Activated CD4-positive, CD25-positive, alpha-beta regulatory T cell treated with anti-CD3 and anti-CD28 coated beads, Interleukin-2, amount 50 U/mL, for 16 hours (primary cell): ENCODE data around the gene LMAN1L.
A peak's percentile ranks its signal among the peaks of the same experiment; 100 is the strongest.

ENCODE experiments used
- DNase-seq: peaks from one replicate; pipeline ENCODE4 v3.0.0-alpha.2; 2020; ENCODE audit warnings: low read depth, low spot score

Gene LMAN1L

DNA sequence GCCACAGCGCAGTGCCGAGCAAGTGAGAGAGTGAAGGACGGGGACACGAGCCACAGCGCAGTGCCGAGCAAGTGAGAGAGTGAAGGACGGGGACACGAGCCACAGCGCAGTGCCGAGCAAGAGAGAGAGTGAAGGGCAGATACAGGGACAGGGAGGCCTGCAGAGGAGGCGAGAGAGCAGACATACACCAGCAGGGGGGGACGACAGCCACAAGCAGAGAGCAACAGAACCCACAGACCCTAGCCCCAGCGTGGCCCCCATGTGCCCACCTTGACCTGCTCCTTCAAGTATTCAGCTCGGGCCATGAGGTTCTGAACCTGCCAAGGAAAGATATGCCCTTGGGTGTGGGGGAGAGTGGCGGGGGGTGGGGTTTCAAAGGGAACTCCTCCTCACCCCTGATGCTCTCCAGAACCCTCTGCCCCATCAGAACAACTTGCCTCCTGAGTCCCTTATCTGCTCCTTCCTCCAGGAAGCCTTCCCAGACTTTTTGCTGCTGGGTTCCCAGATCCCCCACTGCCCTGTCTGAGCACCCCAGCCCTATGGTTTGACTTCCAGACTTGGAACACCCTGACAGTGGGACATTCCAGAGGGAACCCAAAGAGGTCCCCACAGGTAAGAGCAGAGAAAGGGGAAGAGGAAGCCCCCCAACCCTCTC, 25.0 kb downstream of the LMAN1L start:
- no peak for DNase-seq

- no peak for DNase-seq
Observed at GRCh38 chr15:74838137-74838516, 25.5 kb downstream of the LMAN1L start.

- DNase-seq: no peak
Observed at GRCh38 chr15:74838746-74839525, 26.3 kb downstream of the LMAN1L start.

DNA sequence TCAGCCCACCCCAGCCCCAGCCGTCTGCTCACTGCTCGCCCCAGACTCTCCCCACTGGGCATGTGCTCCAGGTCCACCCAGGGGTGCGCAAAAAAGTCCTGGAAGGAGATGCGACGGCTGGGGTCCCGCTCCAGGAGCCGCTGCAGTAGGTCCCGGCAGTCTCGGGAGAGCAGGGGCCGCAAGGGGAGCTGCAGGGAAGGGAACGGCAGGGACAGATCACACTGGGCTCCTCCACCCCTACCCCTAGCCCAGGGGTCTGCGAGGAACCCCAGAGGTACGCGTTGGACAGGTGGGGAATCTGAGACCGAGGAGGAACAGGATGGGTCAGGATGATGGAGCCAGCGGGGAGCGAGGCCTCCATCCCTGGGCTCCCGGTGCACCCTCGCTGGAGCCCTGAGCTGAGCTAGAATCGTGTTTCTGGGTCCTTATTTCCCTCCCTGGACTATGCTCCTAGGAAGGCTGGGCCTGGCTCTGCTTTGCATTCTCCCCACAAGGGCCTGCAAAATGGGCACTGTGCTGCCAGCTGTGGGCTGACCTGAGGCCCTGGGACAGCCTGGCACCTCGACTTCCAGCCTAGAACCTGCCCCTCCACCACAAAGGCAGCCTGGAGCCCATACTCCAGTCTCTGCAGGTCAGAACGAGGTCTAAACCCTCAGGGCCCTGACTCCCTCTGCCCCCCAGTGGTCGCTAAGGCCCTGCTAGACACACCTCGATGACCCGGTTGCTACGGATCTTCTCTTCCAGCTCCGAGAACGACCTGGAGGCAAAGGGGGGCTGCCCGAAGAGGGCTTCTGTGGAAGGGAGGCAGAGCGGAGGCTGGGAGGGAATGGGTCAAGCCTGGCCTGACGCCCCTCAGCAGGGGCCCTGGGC, 27.1 kb downstream of the LMAN1L start:
- no peak for DNase-seq

DNA sequence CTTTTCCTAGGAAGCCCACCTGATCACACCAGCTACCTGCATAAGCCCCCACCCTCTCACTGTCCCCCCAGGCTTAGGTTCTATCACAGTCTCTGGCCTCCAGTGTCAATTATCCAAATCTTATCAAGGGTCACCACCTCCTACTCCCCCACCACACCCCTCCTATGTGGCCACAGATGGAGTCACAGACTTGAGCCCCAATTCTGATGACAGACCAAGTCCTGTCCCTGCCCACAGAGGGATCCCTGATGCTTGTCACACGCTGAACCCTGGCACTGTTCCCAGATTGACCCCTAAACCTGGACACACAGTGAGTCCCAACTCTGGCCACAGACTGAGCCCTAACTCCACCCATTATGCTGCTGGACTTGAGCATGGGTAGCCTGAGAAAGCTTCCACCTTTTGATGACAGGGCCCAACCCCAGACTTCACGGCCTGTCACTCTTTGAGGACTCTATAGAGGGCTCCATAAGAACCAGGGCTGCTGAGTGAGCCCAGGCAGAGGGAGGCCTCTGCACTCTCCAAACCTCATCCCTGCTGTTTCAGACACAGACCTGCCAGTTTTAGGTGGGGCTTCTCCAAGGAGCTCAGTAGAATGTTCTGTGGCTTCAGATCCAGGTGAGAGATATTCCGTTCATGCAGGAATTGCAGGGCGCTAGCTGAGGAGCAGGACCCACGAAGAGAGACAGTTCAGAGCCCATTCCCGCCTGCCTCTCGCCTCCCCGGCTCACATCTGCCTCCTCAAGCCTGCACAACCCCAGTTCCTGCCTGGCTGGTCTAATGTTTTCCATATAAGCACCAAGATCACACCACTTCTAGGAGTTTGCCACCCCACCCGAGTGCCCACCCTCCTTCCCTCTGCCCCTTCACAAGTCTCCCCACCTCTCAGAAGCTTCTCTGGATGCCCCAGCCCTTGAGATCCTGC, 28.5 kb downstream of the LMAN1L start:
- DNase-seq: no peak

DNA sequence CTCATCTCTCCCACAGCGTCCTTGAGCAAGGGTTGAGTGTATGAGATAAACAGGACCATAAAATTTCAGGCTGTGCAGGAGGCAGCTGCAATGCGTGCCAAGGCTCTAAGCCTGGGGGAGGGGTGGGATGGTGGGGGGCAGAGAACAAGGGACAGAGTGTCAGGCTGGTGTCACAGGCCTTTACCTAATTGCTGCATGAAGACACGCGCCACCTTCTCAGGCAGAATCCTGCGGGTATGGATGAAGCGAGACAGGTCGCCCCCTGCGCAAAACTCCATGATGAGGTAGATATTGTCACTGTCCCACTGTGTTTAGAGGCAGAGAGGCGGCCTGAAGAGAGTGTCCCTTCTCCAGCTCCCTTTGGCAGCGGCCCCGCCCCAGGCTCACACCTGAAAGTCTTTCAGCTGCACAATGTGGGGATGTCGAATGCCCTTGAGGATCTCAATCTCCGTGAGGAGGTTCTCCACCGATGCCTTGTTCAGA, 29.3 kb downstream of the LMAN1L start:
- no peak for DNase-seq

DNA sequence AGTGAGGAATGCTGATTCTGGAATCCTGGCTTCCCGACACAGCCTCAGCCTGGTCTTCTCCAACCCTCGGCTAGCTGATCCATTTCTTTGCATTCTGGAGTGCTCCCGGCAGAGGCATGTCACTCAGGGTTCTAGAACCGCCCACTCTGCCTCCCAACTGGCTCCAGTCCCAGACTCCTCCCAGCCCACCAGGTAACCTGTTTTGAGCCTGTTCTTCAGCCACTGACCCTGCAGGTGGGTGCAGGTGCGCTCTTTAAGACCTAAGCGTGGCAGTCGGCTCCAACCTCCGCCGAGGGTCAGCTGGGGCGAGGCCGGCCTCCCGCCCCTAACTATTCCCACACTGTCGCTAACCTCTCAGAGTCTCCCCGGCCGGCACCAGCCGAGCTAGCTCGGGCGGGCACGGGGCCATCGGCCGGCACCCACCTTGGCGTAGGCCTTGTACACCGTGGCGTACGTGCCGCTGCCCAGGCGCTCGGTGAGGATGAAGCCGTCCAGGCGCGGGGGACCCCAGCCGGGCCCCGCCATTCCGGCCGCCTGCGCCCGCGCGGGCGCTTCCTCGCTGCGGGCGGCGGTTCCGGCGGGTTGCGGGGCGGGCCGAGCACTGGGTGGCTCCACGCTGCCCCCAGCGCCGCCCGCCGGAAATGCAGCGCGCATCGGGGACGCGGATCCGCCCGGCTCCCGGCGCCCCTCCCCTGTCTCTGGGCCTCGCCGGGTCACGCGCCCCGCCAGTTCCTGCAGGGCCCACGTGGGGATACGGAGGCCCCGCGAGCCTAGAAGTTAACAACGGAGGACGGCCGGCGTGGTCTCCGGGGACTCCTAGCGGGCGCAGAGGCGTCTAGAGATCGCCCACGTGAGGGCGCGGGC, 30.2 kb downstream of the LMAN1L start, which contains the start of gene ULK3:
Gene ULK3 (minus strand): TSS at position 576 of the 864 bp plus-strand sequence. CDS start 51 bp downstream, at position 525.
- peak; percentile 84 for DNase-seq

DNA sequence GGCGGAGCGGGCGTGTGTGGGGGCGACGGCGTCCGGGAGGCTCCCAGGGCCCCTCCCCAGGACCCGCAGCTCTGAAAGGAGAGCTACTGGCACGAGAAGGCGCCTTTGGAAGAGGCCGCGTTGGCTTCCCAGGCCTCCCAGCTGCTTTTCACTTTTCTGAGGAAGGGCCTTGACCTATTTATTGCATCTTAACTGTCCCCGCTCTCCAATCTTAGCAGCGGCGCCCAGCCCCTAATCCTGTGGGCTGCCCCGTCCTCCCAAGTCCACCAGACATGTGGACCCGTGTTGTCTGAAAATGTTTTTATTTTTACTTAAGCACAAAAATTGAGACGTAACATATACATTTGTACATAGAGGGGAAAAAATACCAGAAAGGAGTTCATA, 30.8 kb downstream of the LMAN1L start:
- DNase-seq: no peak

DNA sequence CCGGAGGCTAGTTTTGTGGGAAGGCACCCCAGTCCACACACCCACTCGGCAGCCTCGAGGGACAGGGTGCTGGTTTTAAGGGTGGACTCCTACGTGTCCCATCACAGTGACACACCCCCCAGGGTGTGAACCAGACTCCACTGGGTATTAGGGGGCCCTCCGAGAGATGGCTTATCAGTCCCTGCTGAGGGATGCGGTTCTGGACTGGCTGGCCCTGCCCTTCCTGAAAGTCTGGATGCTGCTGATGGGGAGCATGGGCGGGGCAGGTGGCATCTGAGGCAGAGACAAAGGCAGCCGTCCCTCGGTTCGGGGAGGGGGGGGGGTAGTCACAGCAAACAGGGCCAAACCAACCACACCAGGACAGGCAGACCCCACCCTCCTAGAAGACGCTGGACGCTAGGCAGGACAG, 31.3 kb downstream of the LMAN1L start:
- no peak for DNase-seq

DNA sequence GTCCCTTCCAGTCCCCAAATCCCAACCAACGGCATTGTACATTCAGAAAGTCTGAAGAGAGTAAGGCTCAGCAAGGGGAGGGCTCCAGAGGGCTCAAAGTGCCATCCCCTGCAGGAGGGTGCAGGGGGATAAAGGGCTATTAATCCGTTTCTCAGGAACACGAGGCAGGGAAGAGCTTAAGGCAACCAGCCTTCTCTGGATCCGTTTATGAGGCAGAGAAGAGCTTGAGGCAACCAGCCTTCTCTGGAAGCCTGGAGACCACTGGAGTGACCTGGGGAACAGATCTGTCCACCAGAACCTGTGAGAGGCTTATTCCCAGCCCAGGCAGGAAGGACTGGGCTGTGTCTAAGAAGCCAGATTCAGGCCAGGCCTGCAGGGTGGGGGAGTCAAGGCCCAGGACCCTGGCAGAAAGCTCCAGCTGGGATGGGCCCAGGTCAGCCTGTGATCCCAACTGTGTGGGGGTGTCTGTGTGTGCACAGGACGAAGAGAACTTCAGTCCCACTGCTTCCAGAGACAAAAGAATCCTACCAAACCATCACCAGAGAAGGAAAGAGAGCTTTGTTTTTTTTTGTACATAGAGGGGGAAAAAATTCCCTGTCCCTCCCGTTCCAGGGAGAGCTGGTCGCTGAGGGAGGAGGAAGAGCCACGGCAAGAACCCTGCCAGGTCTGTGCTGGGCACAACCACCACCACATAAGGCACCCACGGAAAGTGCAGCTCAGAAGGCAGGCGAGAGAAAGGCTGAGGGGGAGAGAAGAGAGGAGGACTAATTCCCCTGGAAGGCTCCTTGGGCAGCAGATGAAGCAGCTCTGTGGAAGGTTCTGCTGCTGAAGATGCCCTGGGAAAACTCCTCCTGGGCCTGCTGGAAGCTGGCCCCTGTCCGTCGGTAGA, 31.9 kb downstream of the LMAN1L start:
- DNase-seq: no peak

GRCh38 chr15:74845208-74845568, 32.6 kb downstream of the LMAN1L start:
- DNase-seq: peak; percentile 28

DNA sequence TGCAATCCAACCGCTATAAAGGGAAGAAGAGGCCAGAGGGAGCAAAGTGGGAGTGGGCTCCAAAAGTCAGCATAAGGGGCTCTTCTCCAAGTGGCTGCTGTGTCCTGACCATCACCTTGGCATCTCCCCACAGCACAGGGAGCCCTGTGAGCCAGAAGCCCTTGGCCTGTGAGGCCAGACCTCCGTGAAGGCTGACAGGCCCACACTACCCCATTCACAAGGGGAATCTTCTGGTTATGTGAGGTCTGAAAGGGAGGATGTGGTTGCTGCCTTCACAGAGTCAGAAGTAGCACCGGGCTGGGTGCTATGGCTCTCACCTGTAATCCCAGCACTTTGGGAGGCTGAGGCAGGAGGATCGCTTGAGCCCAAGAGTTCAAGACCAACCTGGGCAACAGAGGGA, 32.9 kb downstream of the LMAN1L start:
- DNase-seq: no peak

GRCh38 chr15:74847432-74847831, 34.8 kb downstream of the LMAN1L start:
- no peak for DNase-seq

GRCh38 chr15:74850393-74850792, 37.8 kb downstream of the LMAN1L start:
- no peak for DNase-seq

DNA sequence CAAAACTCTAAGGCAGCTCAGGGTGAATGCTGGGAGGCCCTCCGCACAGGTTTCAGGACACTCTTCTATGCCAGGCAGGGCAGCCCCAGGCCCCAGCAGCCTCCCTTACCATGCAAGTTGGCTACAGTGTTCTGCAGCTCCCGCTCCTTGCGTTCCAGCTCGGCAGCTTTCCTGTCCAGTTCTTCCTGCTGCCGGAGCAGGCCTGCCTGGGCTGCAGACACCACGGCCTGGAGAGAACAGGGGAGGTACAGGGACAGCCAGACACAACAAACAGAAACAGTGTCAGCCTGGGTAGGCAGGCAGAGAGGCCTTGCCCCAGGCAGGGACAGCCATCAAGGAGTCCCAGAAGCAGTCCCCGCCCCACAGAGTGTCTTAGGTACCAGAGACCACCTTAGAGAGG, 39.3 kb downstream of the LMAN1L start:
- no peak for DNase-seq

DNA sequence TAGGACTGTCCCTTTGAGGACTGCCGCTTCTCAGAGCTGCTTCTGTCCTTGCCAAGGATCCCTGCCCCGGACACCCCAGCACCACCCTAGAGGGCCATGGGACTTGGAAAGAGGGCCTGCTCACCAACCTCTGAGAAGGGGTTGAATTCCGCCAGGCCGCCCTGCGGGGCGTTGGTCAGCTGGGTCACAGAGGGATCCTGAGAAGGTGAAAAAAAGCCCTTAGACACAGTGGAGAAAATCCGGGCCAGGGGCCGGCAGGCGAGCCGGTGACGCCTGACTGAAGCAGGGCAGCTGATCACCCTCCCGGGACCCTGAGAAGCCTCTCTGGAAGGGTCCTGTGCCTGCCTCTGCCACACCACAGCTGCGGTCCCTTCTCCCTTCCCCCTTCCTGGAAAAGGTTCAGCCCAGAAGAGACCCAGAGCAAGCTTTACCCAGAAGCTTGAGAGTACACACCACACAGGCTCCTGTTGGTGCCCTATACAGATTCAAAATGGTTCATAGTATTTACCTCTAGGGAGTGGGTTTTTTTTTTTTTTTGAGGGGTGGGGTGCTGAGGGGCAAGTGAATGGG, 41.9 kb downstream of the LMAN1L start:
- DNase-seq: no peak

DNA sequence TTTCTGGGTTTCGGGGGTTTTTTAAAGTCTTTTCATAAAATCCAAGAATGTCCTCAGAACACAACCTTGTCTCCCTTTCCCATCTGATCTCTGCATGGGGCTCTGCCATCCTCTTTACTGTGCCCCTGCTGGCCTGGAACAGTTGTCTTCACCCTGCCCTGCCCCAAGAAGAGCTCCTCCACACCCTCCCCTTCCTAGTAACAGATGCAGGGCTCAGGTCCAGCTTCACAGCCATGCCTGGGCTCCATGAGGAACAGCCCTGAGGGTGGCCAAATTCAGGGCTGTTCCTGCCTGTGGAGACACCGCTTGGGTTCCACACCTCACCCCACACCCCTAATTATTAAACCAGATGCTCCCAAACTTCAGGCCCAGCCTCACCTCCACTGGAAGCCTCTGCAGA, 43.2 kb downstream of the LMAN1L start:
- DNase-seq: no peak

GRCh38 chr15:74856537-74856936, 43.9 kb downstream of the LMAN1L start:
- no peak for DNase-seq
